B cell (primary cell): ENCODE data around the gene CLP1.

Source experiments
- EZH2 ChIP-seq: IDR thresholded peaks from 2 replicates; pipeline ENCODE4 v1.6.1; 2012; ENCODE audit warnings: borderline replicate concordance, low read depth, mild to moderate bottlenecking, moderate library complexity, low read length; ENCODE audit not compliant: insufficient read depth, poor library complexity, severe bottlenecking
- TF ChIP-seq, protein P1 (sequence below): fragments of 200-600 bp; IDR thresholded peaks from one replicate; pipeline ENCODE4 v1.8.0; 2022; ENCODE audit warnings: antibody characterized with exemption, mild to moderate bottlenecking

DNA sequence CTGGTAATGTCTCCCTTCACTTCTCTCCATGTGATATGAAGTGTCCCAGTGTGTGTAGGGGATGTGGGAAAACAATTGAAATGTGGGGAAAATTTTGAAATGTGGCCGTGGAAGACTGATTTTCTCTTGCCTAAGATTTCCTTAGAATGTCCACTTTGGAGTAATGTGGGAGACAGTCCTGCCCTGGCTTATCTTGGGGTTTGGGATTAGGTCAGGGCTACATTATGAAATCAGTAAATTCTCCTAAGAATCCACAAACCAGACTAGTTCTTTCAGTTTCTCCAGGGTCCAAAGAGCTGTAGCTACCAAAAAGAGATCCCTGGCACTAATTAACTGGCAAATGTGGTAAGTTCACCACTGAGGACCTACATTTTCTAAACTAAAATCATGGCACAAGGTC, 30.7 kb upstream of the CLP1 start:
- TF ChIP-seq EZH2, result no peak
- TF ChIP-seq, protein P1, sequence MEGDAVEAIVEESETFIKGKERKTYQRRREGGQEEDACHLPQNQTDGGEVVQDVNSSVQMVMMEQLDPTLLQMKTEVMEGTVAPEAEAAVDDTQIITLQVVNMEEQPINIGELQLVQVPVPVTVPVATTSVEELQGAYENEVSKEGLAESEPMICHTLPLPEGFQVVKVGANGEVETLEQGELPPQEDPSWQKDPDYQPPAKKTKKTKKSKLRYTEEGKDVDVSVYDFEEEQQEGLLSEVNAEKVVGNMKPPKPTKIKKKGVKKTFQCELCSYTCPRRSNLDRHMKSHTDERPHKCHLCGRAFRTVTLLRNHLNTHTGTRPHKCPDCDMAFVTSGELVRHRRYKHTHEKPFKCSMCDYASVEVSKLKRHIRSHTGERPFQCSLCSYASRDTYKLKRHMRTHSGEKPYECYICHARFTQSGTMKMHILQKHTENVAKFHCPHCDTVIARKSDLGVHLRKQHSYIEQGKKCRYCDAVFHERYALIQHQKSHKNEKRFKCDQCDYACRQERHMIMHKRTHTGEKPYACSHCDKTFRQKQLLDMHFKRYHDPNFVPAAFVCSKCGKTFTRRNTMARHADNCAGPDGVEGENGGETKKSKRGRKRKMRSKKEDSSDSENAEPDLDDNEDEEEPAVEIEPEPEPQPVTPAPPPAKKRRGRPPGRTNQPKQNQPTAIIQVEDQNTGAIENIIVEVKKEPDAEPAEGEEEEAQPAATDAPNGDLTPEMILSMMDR, result no peak
